ENCODE measurements around the gene MROH2A. TPM values are rescaled to one million over a fixed set of nuclear protein-coding genes. Genes with fewer than 3 reads are reported as not detected.

MROH2A gene
- total RNA-seq, 6 donors from 2014 or later: not detected

DNA sequence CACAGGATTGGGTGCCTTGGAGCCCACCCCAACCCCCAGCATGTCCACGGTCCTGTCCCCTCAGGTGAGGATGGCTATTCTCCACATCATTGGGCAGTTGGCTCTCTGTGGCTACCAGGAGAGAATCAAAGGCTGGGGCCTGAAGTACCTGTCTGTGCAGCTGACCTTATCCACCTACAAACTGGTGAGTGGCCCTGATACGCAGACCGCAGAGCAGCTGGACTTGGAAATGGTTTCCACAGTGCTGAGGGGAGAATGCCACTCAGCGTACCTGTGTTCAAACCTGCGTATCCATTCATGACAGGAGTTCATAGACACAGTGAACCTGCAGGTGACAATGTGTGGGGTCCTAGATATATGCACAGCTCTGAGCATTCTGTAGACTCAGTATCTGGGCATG, 21.6 kb downstream of the MROH2A start:
- no peak overlapping the region for H3K4me3 ChIP-seq
- no peak for ATAC-seq (ENCODE audit: low FRiP score in 2 of 2)
- DNase-seq: no peak
- no peak for TF ChIP-seq POLR2A (IDR thresholded peaks at IDR 0.05)
- no peak for TF ChIP-seq EP300 (IDR thresholded peaks at IDR 0.05)
- no peak for TF ChIP-seq CTCF (IDR thresholded peaks at IDR 0.05)
- TF ChIP-seq POLR2AphosphoS5 (IDR thresholded peaks at IDR 0.05): no peak
- H3K4me1 ChIP-seq: no peaks in the 10 kb centered on the region
- no peaks in the 10 kb centered on the region for H3K36me3 ChIP-seq
- WGBS, 2 donors: 43 to 46% methylated on average over 4 to 5 of the region's 5 CpGs
- H3K27ac ChIP-seq: no peak overlapping the region
- H3K27me3 ChIP-seq: no peaks in the 10 kb centered on the region
- no peaks in the 10 kb centered on the region for H3K9me3 ChIP-seq

- TF ChIP-seq POLR2A (IDR thresholded peaks at IDR 0.05) (no peak), POLR2AphosphoS5 (IDR thresholded peaks at IDR 0.05) (no peak), CTCF (IDR thresholded peaks at IDR 0.05) (no peak), EP300 (IDR thresholded peaks at IDR 0.05) (no peak)
- Histone ChIP-seq H3K27me3 (no peaks in the 10 kb centered on the region), H3K27ac (no peak overlapping the region), H3K4me1 (no peaks in the 10 kb centered on the region), H3K9me3 (no peaks in the 10 kb centered on the region), H3K36me3 (no peaks in the 10 kb centered on the region), H3K4me3 (no peak overlapping the region)
- no peak for DNase-seq
- no peak for ATAC-seq (ENCODE audit: low FRiP score in 2 of 2)
- WGBS, 2 donors: 87 to 91% methylated on average over 4 to 7 of the region's 7 CpGs
Measured at GRCh38 chr2:233800208-233800607, 22.1 kb downstream of the MROH2A start.

GRCh38 chr2:233801357-233802131, 23.4 kb downstream of the MROH2A start:
- TF ChIP-seq POLR2A (IDR thresholded peaks at IDR 0.05): no peak
- no peak for TF ChIP-seq CTCF (IDR thresholded peaks at IDR 0.05)
- TF ChIP-seq POLR2AphosphoS5 (IDR thresholded peaks at IDR 0.05): no peak
- no peak for TF ChIP-seq EP300 (IDR thresholded peaks at IDR 0.05)
- no peak for ATAC-seq (ENCODE audit: low FRiP score in 2 of 2)
- H3K4me1 ChIP-seq: no peaks in the 10 kb centered on the region
- WGBS, 2 donors: 76 to 79% methylated on average over 9 of the region's 9 CpGs
- no peak overlapping the region for H3K27ac ChIP-seq
- no peak overlapping the region for H3K4me3 ChIP-seq
- no peaks in the 10 kb centered on the region for H3K36me3 ChIP-seq
- no peaks in the 10 kb centered on the region for H3K9me3 ChIP-seq
- no peaks in the 10 kb centered on the region for H3K27me3 ChIP-seq
- DNase-seq: no peak

GRCh38 chr2:233802132-233802815, 24.1 kb downstream of the MROH2A start:
- no peaks in the 10 kb centered on the region for H3K27me3 ChIP-seq
- ATAC-seq (ENCODE audit: low FRiP score in 2 of 2) (no peak), DNase-seq (no peak)
- H3K4me3 ChIP-seq: no peak overlapping the region
- no peaks in the 10 kb centered on the region for H3K4me1 ChIP-seq
- no peak for TF ChIP-seq CTCF (IDR thresholded peaks at IDR 0.05)
- no peak for TF ChIP-seq EP300 (IDR thresholded peaks at IDR 0.05)
- TF ChIP-seq POLR2A (IDR thresholded peaks at IDR 0.05): no peak
- TF ChIP-seq POLR2AphosphoS5 (IDR thresholded peaks at IDR 0.05): no peak
- H3K27ac ChIP-seq: no peak overlapping the region
- WGBS, 2 donors: 61 to 81% methylated on average over 3 of the region's 3 CpGs
- H3K36me3 ChIP-seq: no peaks in the 10 kb centered on the region
- H3K9me3 ChIP-seq: no peaks in the 10 kb centered on the region
